Heart left ventricle (tissue), 16 donors: Measurements from ENCODE around the gene MAPK7. TPM values are rescaled to one million over a fixed set of nuclear protein-coding genes. Genes with fewer than 3 reads are reported as not detected.
A peak's percentile ranks its signal among the peaks of the same experiment; 100 is the strongest.

ENCODE experiments used
- ATAC-seq, 4 donors: fragments of 200-7000 bp; cut with Tn5 transposase; one replicate each; pipeline ENCODE4 v1.9.1; 2020 to 2022; ENCODE audit warnings: moderate library complexity in 4 of 4, mild to moderate bottlenecking in 3 of 4, moderate number of reproducible peaks in 1 of 4
- DNase-seq, 5 donors: peaks; one replicate each; pipeline ENCODE4 v3.0.0-alpha.2; 2020
- H3K27ac ChIP-seq, 12 donors: fragments of 200-600 bp; sonication (generic) in 4 of 12; one replicate each; pipeline versions ENCODE4 v1.5.0 to v1.8.0; 2016 to 2022; ENCODE audit warnings: mild to moderate bottlenecking in 2 of 12
- H3K27me3 ChIP-seq, 9 donors: fragments of 200-600 bp; sonication (generic) in 2 of 9; one replicate each; pipeline versions ENCODE4 v1.5.1 to v1.8.0; 2016 to 2022; ENCODE audit warnings: mild to moderate bottlenecking in 3 of 9
- H3K36me3 ChIP-seq, 9 donors: fragments of 200-600 bp; sonication (generic) in 2 of 9; one replicate each; pipeline versions ENCODE4 v1.5.0 to v1.8.0; 2018 to 2022; ENCODE audit warnings: mild to moderate bottlenecking in 2 of 9
- H3K4me1 ChIP-seq, 12 donors: fragments of 200-600 bp; sonication (generic) in 4 of 12; one replicate each; pipeline versions ENCODE4 v1.5.0 to v1.8.0; 2016 to 2022; ENCODE audit warnings: mild to moderate bottlenecking in 3 of 12
- H3K4me3 ChIP-seq, 12 donors: fragments of 200-600 bp; sonication (generic) in 4 of 12; one replicate each; pipeline versions ENCODE4 v1.5.0 to v1.8.0; 2017 to 2022; ENCODE audit warnings: mild to moderate bottlenecking in 9 of 12, moderate library complexity in 4 of 12
- H3K9me3 ChIP-seq, 12 donors: fragments of 200-600 bp; sonication (generic) in 4 of 12; one replicate each; pipeline versions ENCODE4 v1.5.0 to v1.8.0; 2016 to 2022; ENCODE audit warnings: mild to moderate bottlenecking in 1 of 12
- CTCF ChIP-seq, 12 donors: fragments of 200-600 bp; sonication (generic) in 4 of 12; IDR thresholded peaks; one replicate each; pipeline versions ENCODE4 v1.5.0 to v1.8.0; 2018 to 2022; ENCODE audit warnings: antibody characterized with exemption in 12 of 12, mild to moderate bottlenecking in 5 of 12
- POLR2A ChIP-seq, 2 donors: fragments of 450-650 bp; IDR thresholded peaks; one replicate each; pipeline ENCODE4 v1.6.1; 2017; ENCODE audit warnings: antibody characterized with exemption in 2 of 2, mild to moderate bottlenecking in 2 of 2, moderate library complexity in 2 of 2
- WGBS, 4 donors: extraction: QIAGEN DNeasy Blood & Tissue Kit in 2 of 4; methylation state at CpG; one replicate each; pipeline versions ENCODE4 v1.1.5 to v1.1.7; 2013 to 2018; 5-methylcytosine and 5-hydroxymethylcytosine counted together
- intact Hi-C, 10 donors: fragments of 100-400 bp; cut with DNase I; formaldehyde crosslinking; loops; one replicate each; pipeline versions ENCODE4 v1.11.1 to v1.14.2; 2022
- polyA plus RNA-seq, 2 donors: library from polyadenylated mRNA; stranded (reverse); fragments of 200-250 nt; gene quantifications; one replicate each; pipeline ENCODE4 v1.2.3, GENCODE V29; 2013
- total RNA-seq, 9 donors: library from RNA; depleted of rRNA in 2 of 9; stranded (reverse); fragments of >200 nt in 2 of 9; fragmentation: NEBNext Ultra II Directional in 3 of 9; extraction: Animal tissue kit (Norgen Biotek cat#: 25700) in 3 of 9; gene quantifications; one replicate each; pipeline versions ENCODE4 v1.1.0 to v1.2.4, GENCODE V29; 2016 to 2023
- donor health status: ischemic (EF 13 %, LVEDD 7.1; RV severe dilation, severe dysfunction).
- donor health status: healthy with polysubstance abuse.
- donor health status: DM: no; HTN: yes; CAD: no.
- donor health status: DM: no; HTN: no; CAD: no.
- donor health status: ischemic (EF 25% LVEDD 6.9; RV normal size, moderate dysfunction).
- donor health status: ischemic (EF 25% LVEDD 5.7; RV mildly dilated, moderate dysfunction).
- donor health status: healthy.
- donor health status: DM: yes; HTN: yes; CAD: no.
- donor health status: ischemic (EF 35%, LVEDD 5.7; RV mildly dilated, moderate dysfunction).
- donor health status: nonischemic (EF 11% LVEDD 7.7; RV severe dilation, severe dysfunction).
- donor health status: DM: yes; HTN: yes; CAD: no.
- donor health status: PGD.
- donor health status: ischemic (EF 29% LVEDD 5.4; RV normal size, mild dysfunction).
- donor health status: nonischemic (EF 23%, LVEDD 6.1; RV moderate dilation, normal function).

Gene MAPK7
- total and polyA plus RNA-seq, 11 donors: 5.7 to 25.4 (median 12.1) TPM

DNA sequence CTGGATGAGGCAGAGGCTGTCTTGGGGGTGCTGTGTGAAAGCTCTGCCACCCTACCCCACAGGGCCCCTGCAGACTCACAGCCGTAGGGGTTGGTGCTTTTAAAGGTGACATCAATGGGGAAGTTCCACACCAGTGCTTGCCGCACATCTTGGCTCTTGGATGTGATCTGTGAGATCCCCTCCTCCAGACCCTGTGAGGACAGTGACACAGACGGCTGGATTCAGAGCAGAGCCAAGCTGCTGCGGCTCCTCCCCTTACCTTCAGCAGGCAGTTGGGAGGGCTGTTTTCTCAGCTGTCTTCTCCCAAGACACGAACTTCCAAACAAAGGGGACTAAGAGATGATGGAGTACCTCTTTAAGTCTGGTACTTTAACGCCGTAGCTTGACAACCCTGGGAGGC, 20.5 kb upstream of the MAPK7 start:
- Histone ChIP-seq H3K4me3 (no peak overlapping the region), H3K27me3 (no peaks in the 10 kb centered on the region), H3K9me3 (no peaks in the 10 kb centered on the region), H3K36me3 (peaks cover 0 to 6% (median 0%) of the 10 kb centered on the region in 9 donors), H3K4me1 (peaks cover 0 to 13% (median 6%) of the 10 kb centered on the region in 12 donors), H3K27ac (no peak overlapping the region)
- DNase-seq (peak in 2 of 5 donors; percentile 10 to 18), ATAC-seq (no peak)
- WGBS, 4 donors: 87 to 89% (median 89%) methylated on average over 7 of the region's 7 CpGs
- no peak for TF ChIP-seq CTCF (IDR thresholded peaks at IDR 0.05)
- intact Hi-C loops: no loop called here

GRCh38 chr17:19359151-19359550, 19.1 kb upstream of the MAPK7 start:
- DNase-seq (no peak), ATAC-seq (no peak)
- H3K27ac ChIP-seq: no peak overlapping the region
- H3K4me1 ChIP-seq: peaks cover 0 to 20% (median 12%) of the 10 kb centered on the region in 12 donors
- H3K27me3 ChIP-seq: no peaks in the 10 kb centered on the region
- peaks cover 0 to 6% (median 0%) of the 10 kb centered on the region in 9 donors for H3K36me3 ChIP-seq
- 79 to 86% (median 84%) methylated on average over 7 of the region's 7 CpGs for WGBS, 4 donors
- no peaks in the 10 kb centered on the region for H3K9me3 ChIP-seq
- H3K4me3 ChIP-seq: no peak overlapping the region
- intact Hi-C loops: no loop called here
- TF ChIP-seq CTCF (IDR thresholded peaks at IDR 0.05) (no peak), POLR2A (IDR thresholded peaks at IDR 0.05) (no peak)

DNA sequence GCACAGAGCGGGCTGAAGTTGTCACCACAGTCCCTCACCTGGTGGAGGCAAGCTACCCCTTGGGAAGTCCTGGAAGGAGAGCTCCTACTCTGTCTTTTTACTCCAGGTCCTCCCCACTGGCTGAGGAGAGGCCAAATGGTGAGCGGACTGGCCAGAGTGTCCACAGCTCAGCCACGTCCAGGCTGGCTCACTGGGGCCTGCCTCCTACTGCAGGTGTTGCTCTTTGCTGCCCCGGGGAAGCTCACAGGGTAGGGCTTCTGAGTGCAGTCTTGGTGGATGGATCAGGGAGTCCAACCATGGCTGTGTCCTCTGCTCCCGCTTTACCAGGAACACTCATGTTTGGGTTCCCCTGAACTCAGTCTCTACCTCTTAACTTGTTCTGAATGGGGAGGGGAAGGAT, 18.4 kb upstream of the MAPK7 start:
- Histone ChIP-seq H3K4me3 (no peak overlapping the region), H3K27me3 (no peaks in the 10 kb centered on the region), H3K27ac (no peak overlapping the region), H3K36me3 (peaks cover 0 to 6% (median 0%) of the 10 kb centered on the region in 9 donors), H3K4me1 (peaks cover 0 to 20% (median 12%) of the 10 kb centered on the region in 12 donors), H3K9me3 (no peaks in the 10 kb centered on the region)
- intact Hi-C loops: loop anchor here in 7 of 10 donors (5.0 to 10.0 kb wide), 5 partner anchors 87 to 407 kb away; partner anchors contain the start of gene ALDH3A2 (in 2 of the 7)
- peak in 1 of 5 donors; percentile 18 for DNase-seq
- 95 to 98% (median 95%) methylated on average over 5 of the region's 5 CpGs for WGBS, 4 donors
- TF ChIP-seq CTCF (IDR thresholded peaks at IDR 0.05): no peak
- no peak for TF ChIP-seq POLR2A (IDR thresholded peaks at IDR 0.05)
- ATAC-seq: no peak

- no peak for TF ChIP-seq CTCF (IDR thresholded peaks at IDR 0.05)
- TF ChIP-seq POLR2A (IDR thresholded peaks at IDR 0.05): no peak
- Histone ChIP-seq H3K36me3 (peaks cover 0 to 6% (median 0%) of the 10 kb centered on the region in 9 donors), H3K4me1 (peaks cover 0 to 20% (median 12%) of the 10 kb centered on the region in 12 donors), H3K27ac (no peak overlapping the region), H3K27me3 (peaks cover 0 to 2% (median 0%) of the 10 kb centered on the region in 9 donors), H3K9me3 (no peaks in the 10 kb centered on the region), H3K4me3 (no peak overlapping the region)
- DNase-seq (peak in 1 of 5 donors; percentile 15), ATAC-seq (no peak)
- intact Hi-C loops: loop anchor here in 7 of 10 donors (5.0 to 10.0 kb wide), 5 partner anchors 87 to 407 kb away; partner anchors contain the start of gene ALDH3A2 (in 2 of the 7)
- 85 to 93% (median 90%) methylated on average over 8 of the region's 8 CpGs for WGBS, 4 donors
Observed at GRCh38 chr17:19360772-19361171, 17.5 kb upstream of the MAPK7 start.
